ENCODE results near the gene CEP152. TPM values are rescaled to one million over a fixed set of nuclear protein-coding genes. Genes with fewer than 3 reads are reported as not detected.

CEP152 gene
- total and polyA plus RNA-seq, 2 donors (not counting 1 experiment from before 2014, with no cell fraction given): 1.5 to 18.0 TPM

- WGBS (ENCODE audit: insufficient coverage): no CpG with 5 or more reads among the region's 3 CpGs
- intact Hi-C loops (cut with micrococcal nuclease): no loop called here
- Histone ChIP-seq H4K20me1 (ENCODE audit: control insufficient read depth, insufficient read depth, low read length, poor library complexity, severe bottlenecking) (no peaks in the 10 kb centered on the region), H3K4me1 (ENCODE audit: control insufficient read depth in 2 of 2, insufficient read depth in 2 of 2, low read length in 2 of 2) (peaks cover 5 to 8% of the 10 kb centered on the region in 2 donors), H3K4me3 (ENCODE audit: control extremely low read depth in 1 of 5, extremely low read depth in 1 of 5, insufficient read depth in 1 of 5, low read depth in 2 of 5, low read length in 4 of 5) (no peak overlapping the region), H3K27ac (ENCODE audit: low read length in 2 of 2) (no peak overlapping the region), H3K79me2 (ENCODE audit: control insufficient read depth, insufficient read depth, low read length) (no peaks in the 10 kb centered on the region), H2AFZ (ENCODE audit: insufficient read depth, low read depth, low read length, poor library complexity, severe bottlenecking) (no peak overlapping the region), H3K36me3 (replicated peaks in 1 of 2; ENCODE audit: control extremely low read depth in 1 of 2, control insufficient read depth in 1 of 2, extremely low read depth in 1 of 2, insufficient read depth in 2 of 2, low read length in 1 of 2) (peaks cover 5 to 6% of the 10 kb centered on the region in 2 experiments), H3K27me3 (replicated peaks in 1 of 4; ENCODE audit: control extremely low read depth in 1 of 4, control insufficient read depth in 3 of 4, insufficient read depth in 4 of 4, low read length in 3 of 4) (no peaks in the 10 kb centered on the region), H3K9me3 (ENCODE audit: control extremely low read depth in 1 of 3, control insufficient read depth in 2 of 3, insufficient read depth in 1 of 3, low read length in 2 of 3) (no peaks in the 10 kb centered on the region), H3K4me2 (replicated peaks; ENCODE audit: low read depth, low read length, poor library complexity, severe bottlenecking) (no peak overlapping the region), H3K9ac (ENCODE audit: low read length) (no peak overlapping the region)
- Mint-ChIP-seq H3K27me3 (no peaks in the 10 kb centered on the region), H3K4me3 (no peak overlapping the region), H3K4me1 (peaks cover 26% of the 10 kb centered on the region), H3K9me3 (ENCODE audit: insufficient read depth) (no peaks in the 10 kb centered on the region), H3K27ac (no peak overlapping the region)
- ChIA-PET CTCF (no interaction called here), POLR2A (no interaction called here)
- no peak for TF ChIP-seq EZH2 (IDR thresholded peaks at IDR 0.05; ENCODE audit: borderline replicate concordance, insufficient read depth, low read depth, low read length, poor library complexity, severe bottlenecking)
- no peak for TF ChIP-seq CTCF (IDR thresholded peaks at IDR 0.05)
- DNase-seq (no peak), ATAC-seq (ENCODE audit: low read depth) (no peak)
Observed at GRCh38 chr15:48796521-48796920, 14.3 kb downstream of the CEP152 start.

GRCh38 chr15:48795901-48796300 is 15.0 kb downstream of the CEP152 start:
- Histone ChIP-seq H2AFZ (ENCODE audit: insufficient read depth, low read depth, low read length, poor library complexity, severe bottlenecking) (no peak overlapping the region), H3K4me1 (ENCODE audit: control insufficient read depth in 2 of 2, insufficient read depth in 2 of 2, low read length in 2 of 2) (peaks cover 5 to 8% of the 10 kb centered on the region in 2 donors), H3K4me2 (replicated peaks; ENCODE audit: low read depth, low read length, poor library complexity, severe bottlenecking) (no peak overlapping the region), H4K20me1 (ENCODE audit: control insufficient read depth, insufficient read depth, low read length, poor library complexity, severe bottlenecking) (no peaks in the 10 kb centered on the region), H3K27me3 (replicated peaks in 1 of 4; ENCODE audit: control extremely low read depth in 1 of 4, control insufficient read depth in 3 of 4, insufficient read depth in 4 of 4, low read length in 3 of 4) (no peaks in the 10 kb centered on the region), H3K9ac (ENCODE audit: low read length) (no peak overlapping the region), H3K9me3 (ENCODE audit: control extremely low read depth in 1 of 3, control insufficient read depth in 2 of 3, insufficient read depth in 1 of 3, low read length in 2 of 3) (no peaks in the 10 kb centered on the region), H3K36me3 (replicated peaks in 1 of 2; ENCODE audit: control extremely low read depth in 1 of 2, control insufficient read depth in 1 of 2, extremely low read depth in 1 of 2, insufficient read depth in 2 of 2, low read length in 1 of 2) (peaks cover 5 to 6% of the 10 kb centered on the region in 2 experiments), H3K4me3 (ENCODE audit: control extremely low read depth in 1 of 5, extremely low read depth in 1 of 5, insufficient read depth in 1 of 5, low read depth in 2 of 5, low read length in 4 of 5) (no peak overlapping the region), H3K27ac (ENCODE audit: low read length in 2 of 2) (no peak overlapping the region), H3K79me2 (ENCODE audit: control insufficient read depth, insufficient read depth, low read length) (no peaks in the 10 kb centered on the region)
- Mint-ChIP-seq H3K27ac (no peak overlapping the region), H3K4me1 (peaks cover 22% of the 10 kb centered on the region), H3K27me3 (no peaks in the 10 kb centered on the region), H3K4me3 (no peak overlapping the region), H3K9me3 (ENCODE audit: insufficient read depth) (no peaks in the 10 kb centered on the region)
- TF ChIP-seq EZH2 (IDR thresholded peaks at IDR 0.05; ENCODE audit: borderline replicate concordance, insufficient read depth, low read depth, low read length, poor library complexity, severe bottlenecking) (no peak), CTCF (IDR thresholded peaks at IDR 0.05) (no peak)
- intact Hi-C loops (cut with micrococcal nuclease): loop anchor here (2.0 kb wide), 1 partner anchor 15 kb away; the partner anchor contains the start of gene CEP152
- ChIA-PET POLR2A (interaction anchor here (0.6 kb wide), 1 partner anchor 1583 kb away, joined by 7 read pairs; no protein-coding TSS in a partner anchor), CTCF (interaction anchor here (0.6 kb wide), 1 partner anchor 12 kb away, joined by 4 read pairs; no protein-coding TSS in a partner anchor)
- WGBS (ENCODE audit: insufficient coverage): 100% methylated on average over 1 of the region's 3 CpGs
- DNase-seq (no peak), ATAC-seq (ENCODE audit: low read depth) (no peak)

Measured in B cell (primary cell).